GM13976 (cell line): ENCODE results near the gene NUTF2.

Source experiments
- DNase-seq: peaks from one replicate; pipeline ENCODE4 v3.0.0; 2012; ENCODE audit warnings: low spot score
- CTCF ChIP-seq: IDR thresholded peaks from 2 replicates; pipeline ENCODE4 v1.5.1; 2012; ENCODE audit warnings: borderline replicate concordance, mild to moderate bottlenecking; ENCODE audit not compliant: insufficient read depth; ENCODE audit errors: extremely low read depth, missing control alignments, control extremely low read depth
- in situ Hi-C: fragments of 300-500 bp; cut with MboI; formaldehyde crosslinking; loops from one replicate; pipeline ENCODE4 v1.12.0; 2022; ENCODE audit warnings: low sequenced_read_pairs, mixed read lengths, inconsistent platforms; ENCODE audit not compliant: unreplicated experiment

The NUTF2 gene

GRCh38 chr16:67915831-67916723 lies 69.3 kb downstream of the NUTF2 start:
- no peak for TF ChIP-seq CTCF
- DNase-seq, result no peak
- in situ Hi-C loops, result no loop called here

GRCh38 chr16:67917140-67917851 lies 70.6 kb downstream of the NUTF2 start:
- no peak for DNase-seq
- in situ Hi-C loops, result no loop called here
- TF ChIP-seq CTCF, result no peak

GRCh38 chr16:67917852-67918236 lies 71.1 kb downstream of the NUTF2 start:
- in situ Hi-C loops, result no loop called here
- TF ChIP-seq CTCF, result no peak
- DNase-seq, result no peak

GRCh38 chr16:67919622-67920221 lies 73.0 kb downstream of the NUTF2 start:
- no peak for DNase-seq
- in situ Hi-C loops, result loop anchor here (10.0 kb wide), 1 partner anchor 245 kb away; no protein-coding TSS in a partner anchor
- no peak for TF ChIP-seq CTCF
